ENCODE measurements around the gene ABCD2. TPM values are rescaled to one million over a fixed set of nuclear protein-coding genes. Genes with fewer than 3 reads are reported as not detected.

ABCD2 gene
- 1 to 10 TPM in 1 of 4 donors, under 1 TPM in 2, not detected in 1; 0.37 to 1.9 (median 0.55) TPM for total RNA-seq

- H3K9me3 ChIP-seq: no peaks in the 10 kb centered on the region
- DNase-seq: peak; percentile 55
- in situ Hi-C loops (cut with MboI; ENCODE audit: low pct_ligation_motif_present in 1 of 4, low pct_unique_long_range_greater_than_20kb in 1 of 4, low sequenced_read_pairs in 3 of 4) (no loop called here), intact Hi-C loops (cut with DNase I; ENCODE audit: low total_unique reads) (no loop called here)
- 0 to 1% methylated on average over 14 to 20 of the region's 20 CpGs for WGBS, 2 donors (ENCODE audit: low coverage in 1 of 2)
- peak; percentile 14 to 24 (median 22) for TF ChIP-seq POLR2AphosphoS5 (IDR thresholded peaks at IDR 0.05)
- TF ChIP-seq EP300 (IDR thresholded peaks at IDR 0.05; ENCODE audit: low read depth): no peak
- no peaks in the 10 kb centered on the region for H3K27me3 ChIP-seq
- no peaks in the 10 kb centered on the region for H3K36me3 ChIP-seq
- peak within 1 kb of the TSS; percentile 79 to 83 (median 80) for H3K27ac ChIP-seq
- H3K4me3 ChIP-seq: peak within 1 kb of the TSS; percentile 14 to 52 (median 28)
- peaks cover 0 to 8% (median 4%) of the 10 kb centered on the region in 4 donors for H3K4me1 ChIP-seq
Observed at GRCh38 chr12:39619660-39620433, at the start of gene ABCD2. TSS of gene ABCD2 (minus strand) at chr12:39619803. CDS start at chr12:39619615, 188 bp downstream.

DNA sequence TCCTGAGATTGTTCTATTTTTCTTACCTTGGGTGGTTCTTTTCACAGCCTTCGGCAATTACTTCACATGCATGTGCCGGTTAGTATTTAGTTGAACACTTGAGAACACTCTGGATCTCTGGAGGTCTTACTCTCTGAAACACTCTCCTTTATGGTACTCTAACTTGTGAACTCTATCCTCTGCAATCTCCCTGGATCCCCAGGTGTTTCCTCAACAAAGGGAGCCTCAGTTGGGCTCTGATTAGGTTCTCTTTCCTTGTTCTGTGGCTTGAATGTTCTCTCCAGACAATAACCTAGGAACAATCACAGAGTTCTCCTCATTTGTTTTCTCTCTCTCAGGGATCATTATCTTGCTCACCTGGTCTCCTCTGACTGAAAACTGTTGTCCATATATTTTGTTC is 40.5 kb upstream of the ABCD2 start:
- 83 to 93% methylated on average over 2 of the region's 2 CpGs for WGBS, 2 donors (ENCODE audit: low coverage in 1 of 2)
- no peak overlapping the region for H3K4me3 ChIP-seq
- no peak overlapping the region for H3K27ac ChIP-seq
- intact Hi-C loops (cut with DNase I; ENCODE audit: low total_unique reads) (no loop called here), in situ Hi-C loops (cut with MboI; ENCODE audit: low pct_ligation_motif_present in 1 of 4, low pct_unique_long_range_greater_than_20kb in 1 of 4, low sequenced_read_pairs in 3 of 4) (no loop called here)
- TF ChIP-seq POLR2A (IDR thresholded peaks at IDR 0.05): no peak
- TF ChIP-seq, protein P1, sequence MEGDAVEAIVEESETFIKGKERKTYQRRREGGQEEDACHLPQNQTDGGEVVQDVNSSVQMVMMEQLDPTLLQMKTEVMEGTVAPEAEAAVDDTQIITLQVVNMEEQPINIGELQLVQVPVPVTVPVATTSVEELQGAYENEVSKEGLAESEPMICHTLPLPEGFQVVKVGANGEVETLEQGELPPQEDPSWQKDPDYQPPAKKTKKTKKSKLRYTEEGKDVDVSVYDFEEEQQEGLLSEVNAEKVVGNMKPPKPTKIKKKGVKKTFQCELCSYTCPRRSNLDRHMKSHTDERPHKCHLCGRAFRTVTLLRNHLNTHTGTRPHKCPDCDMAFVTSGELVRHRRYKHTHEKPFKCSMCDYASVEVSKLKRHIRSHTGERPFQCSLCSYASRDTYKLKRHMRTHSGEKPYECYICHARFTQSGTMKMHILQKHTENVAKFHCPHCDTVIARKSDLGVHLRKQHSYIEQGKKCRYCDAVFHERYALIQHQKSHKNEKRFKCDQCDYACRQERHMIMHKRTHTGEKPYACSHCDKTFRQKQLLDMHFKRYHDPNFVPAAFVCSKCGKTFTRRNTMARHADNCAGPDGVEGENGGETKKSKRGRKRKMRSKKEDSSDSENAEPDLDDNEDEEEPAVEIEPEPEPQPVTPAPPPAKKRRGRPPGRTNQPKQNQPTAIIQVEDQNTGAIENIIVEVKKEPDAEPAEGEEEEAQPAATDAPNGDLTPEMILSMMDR (IDR thresholded peaks at IDR 0.05): no peak
- no peak for TF ChIP-seq EP300 (IDR thresholded peaks at IDR 0.05; ENCODE audit: low read depth)
- TF ChIP-seq POLR2AphosphoS5 (IDR thresholded peaks at IDR 0.05): no peak
- no peaks in the 10 kb centered on the region for H3K36me3 ChIP-seq
- H3K27me3 ChIP-seq: no peaks in the 10 kb centered on the region
- no peak for DNase-seq
- H3K9me3 ChIP-seq: no peaks in the 10 kb centered on the region
- no peaks in the 10 kb centered on the region for H3K4me1 ChIP-seq

DNA sequence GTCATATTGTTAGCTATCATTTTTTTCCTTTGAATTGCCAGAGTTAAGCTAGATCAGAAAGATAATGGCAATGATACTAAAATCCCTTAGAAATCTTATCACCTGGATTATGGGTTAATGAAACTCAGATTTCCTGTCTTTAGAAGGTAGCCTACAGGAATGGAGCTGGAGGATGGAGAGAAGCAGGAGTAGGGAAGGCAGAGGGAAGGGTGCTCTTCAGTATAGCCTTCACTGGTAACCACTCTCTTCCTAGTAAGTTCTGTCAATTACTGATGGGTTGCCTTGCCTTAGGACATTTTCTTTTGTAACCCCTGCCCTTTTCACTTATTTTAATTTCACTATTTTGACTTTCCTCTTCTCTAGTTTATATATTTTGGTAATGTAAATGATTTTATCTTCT is 27.8 kb upstream of the ABCD2 start:
- intact Hi-C loops (cut with DNase I; ENCODE audit: low total_unique reads) (no loop called here), in situ Hi-C loops (cut with MboI; ENCODE audit: low pct_ligation_motif_present in 1 of 4, low pct_unique_long_range_greater_than_20kb in 1 of 4, low sequenced_read_pairs in 3 of 4) (no loop called here)
- H3K4me1 ChIP-seq: no peaks in the 10 kb centered on the region
- H3K27me3 ChIP-seq: no peaks in the 10 kb centered on the region
- H3K27ac ChIP-seq: no peak overlapping the region
- no peak overlapping the region for H3K4me3 ChIP-seq
- no peaks in the 10 kb centered on the region for H3K36me3 ChIP-seq
- DNase-seq: no peak
- TF ChIP-seq POLR2A (IDR thresholded peaks at IDR 0.05): no peak
- TF ChIP-seq, protein P1 (IDR thresholded peaks at IDR 0.05): no peak
- no peak for TF ChIP-seq POLR2AphosphoS5 (IDR thresholded peaks at IDR 0.05)
- TF ChIP-seq EP300 (IDR thresholded peaks at IDR 0.05; ENCODE audit: low read depth): no peak
- H3K9me3 ChIP-seq: no peaks in the 10 kb centered on the region

- WGBS, 2 donors (ENCODE audit: low coverage in 1 of 2): 53 to 60% methylated on average over 2 of the region's 2 CpGs
- no peak overlapping the region for H3K27ac ChIP-seq
- TF ChIP-seq EP300 (IDR thresholded peaks at IDR 0.05; ENCODE audit: low read depth) (no peak), POLR2AphosphoS5 (IDR thresholded peaks at IDR 0.05) (no peak), POLR2A (IDR thresholded peaks at IDR 0.05) (no peak)
- TF ChIP-seq, protein P1 (IDR thresholded peaks at IDR 0.05): no peak
- no peak overlapping the region for H3K4me3 ChIP-seq
- DNase-seq: no peak
- no peaks in the 10 kb centered on the region for H3K27me3 ChIP-seq
- H3K36me3 ChIP-seq: no peaks in the 10 kb centered on the region
- intact Hi-C loops (cut with DNase I; ENCODE audit: low total_unique reads) (no loop called here), in situ Hi-C loops (cut with MboI; ENCODE audit: low pct_ligation_motif_present in 1 of 4, low pct_unique_long_range_greater_than_20kb in 1 of 4, low sequenced_read_pairs in 3 of 4) (no loop called here)
- no peaks in the 10 kb centered on the region for H3K9me3 ChIP-seq
- no peaks in the 10 kb centered on the region for H3K4me1 ChIP-seq
Observed at GRCh38 chr12:39646963-39647362, 27.4 kb upstream of the ABCD2 start.
